GM10266 (cell line): ENCODE measurements around the gene SLC25A44.

Source experiments
- DNase-seq: peaks from one replicate; pipeline ENCODE4 v3.0.0; 2012; ENCODE audit errors: extremely low spot score
- TF ChIP-seq, protein P1 (sequence below): IDR thresholded peaks from 2 replicates; pipeline ENCODE4 v1.5.1; 2012; ENCODE audit warnings: mild to moderate bottlenecking, low read depth; ENCODE audit not compliant: control insufficient read depth, insufficient read depth; ENCODE audit errors: missing control alignments

The SLC25A44 gene

DNA sequence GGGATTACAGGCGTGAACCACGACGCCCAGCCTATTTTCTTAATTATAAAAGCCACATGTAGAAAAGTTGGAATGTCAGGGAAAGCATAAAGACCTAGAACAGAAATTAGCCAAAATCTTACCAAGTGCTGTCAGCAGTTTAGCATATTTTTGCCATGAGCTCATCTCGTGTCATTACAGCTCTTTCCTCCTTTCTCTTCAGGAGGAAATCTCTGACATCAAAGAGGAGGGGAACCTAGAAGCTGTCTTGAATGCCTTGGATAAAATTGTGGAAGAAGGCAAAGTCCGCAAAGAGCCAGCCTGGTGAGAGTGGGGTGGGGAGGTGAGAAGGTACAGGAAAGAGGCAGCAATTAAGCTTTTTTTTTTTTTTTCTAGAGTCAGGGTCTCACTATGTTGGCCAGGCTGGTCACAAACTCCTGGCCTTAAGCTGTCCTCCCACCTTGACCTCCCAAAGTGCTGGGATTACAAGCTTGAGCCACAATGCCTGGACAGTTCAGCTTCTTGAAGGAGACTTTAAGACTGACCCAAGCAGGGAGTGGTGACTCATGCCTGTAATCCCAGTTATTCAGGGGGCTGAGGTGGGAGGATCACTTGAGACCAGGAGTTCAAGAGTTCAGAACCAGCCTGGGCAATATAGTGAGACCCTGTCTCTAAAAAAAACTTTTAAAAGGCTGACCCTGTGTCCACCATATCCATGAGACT, 39.7 kb downstream of the SLC25A44 start:
- TF ChIP-seq, protein P1, sequence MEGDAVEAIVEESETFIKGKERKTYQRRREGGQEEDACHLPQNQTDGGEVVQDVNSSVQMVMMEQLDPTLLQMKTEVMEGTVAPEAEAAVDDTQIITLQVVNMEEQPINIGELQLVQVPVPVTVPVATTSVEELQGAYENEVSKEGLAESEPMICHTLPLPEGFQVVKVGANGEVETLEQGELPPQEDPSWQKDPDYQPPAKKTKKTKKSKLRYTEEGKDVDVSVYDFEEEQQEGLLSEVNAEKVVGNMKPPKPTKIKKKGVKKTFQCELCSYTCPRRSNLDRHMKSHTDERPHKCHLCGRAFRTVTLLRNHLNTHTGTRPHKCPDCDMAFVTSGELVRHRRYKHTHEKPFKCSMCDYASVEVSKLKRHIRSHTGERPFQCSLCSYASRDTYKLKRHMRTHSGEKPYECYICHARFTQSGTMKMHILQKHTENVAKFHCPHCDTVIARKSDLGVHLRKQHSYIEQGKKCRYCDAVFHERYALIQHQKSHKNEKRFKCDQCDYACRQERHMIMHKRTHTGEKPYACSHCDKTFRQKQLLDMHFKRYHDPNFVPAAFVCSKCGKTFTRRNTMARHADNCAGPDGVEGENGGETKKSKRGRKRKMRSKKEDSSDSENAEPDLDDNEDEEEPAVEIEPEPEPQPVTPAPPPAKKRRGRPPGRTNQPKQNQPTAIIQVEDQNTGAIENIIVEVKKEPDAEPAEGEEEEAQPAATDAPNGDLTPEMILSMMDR: no peak
- DNase-seq: no peak

DNA sequence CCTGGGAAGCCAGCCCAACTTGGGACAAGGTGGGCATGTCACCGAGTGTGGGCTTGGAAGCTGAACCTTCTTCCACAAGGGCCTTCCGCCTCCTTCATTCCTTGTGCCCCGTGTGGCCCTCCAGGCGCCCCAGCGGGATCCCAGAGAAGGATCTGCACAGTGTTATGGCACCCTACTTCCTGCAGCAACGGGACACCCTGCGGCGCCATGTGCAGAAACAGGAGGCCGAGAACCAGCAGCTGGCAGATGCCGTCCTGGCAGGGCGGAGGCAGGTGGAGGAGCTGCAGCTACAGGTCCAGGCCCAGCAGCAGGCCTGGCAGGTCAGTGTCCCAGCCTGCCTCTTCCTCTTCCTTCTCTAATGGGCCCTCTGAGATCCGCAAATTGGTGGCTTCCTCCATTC, 42.3 kb downstream of the SLC25A44 start:
- no peak for DNase-seq
- TF ChIP-seq, protein P1: no peak

DNA sequence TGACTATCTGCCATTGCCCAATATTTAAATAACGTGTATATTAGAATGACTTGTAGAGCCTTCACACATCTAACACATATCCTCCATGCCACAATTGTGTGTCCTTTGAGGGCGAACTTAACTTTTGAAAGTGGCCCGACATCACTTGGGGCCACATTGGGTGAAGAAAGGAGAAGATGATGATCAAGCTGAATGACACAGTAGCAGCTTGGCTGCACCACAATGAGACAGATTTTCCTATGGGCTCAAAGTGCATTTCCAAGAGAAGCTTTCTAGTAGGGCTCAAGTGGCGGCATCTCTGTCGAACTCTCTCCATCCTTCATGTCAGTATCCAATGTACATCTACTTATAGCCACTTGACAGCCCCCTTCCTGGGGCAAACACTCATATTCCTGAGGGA, 44.3 kb downstream of the SLC25A44 start:
- TF ChIP-seq, protein P1: no peak
- no peak for DNase-seq

DNA sequence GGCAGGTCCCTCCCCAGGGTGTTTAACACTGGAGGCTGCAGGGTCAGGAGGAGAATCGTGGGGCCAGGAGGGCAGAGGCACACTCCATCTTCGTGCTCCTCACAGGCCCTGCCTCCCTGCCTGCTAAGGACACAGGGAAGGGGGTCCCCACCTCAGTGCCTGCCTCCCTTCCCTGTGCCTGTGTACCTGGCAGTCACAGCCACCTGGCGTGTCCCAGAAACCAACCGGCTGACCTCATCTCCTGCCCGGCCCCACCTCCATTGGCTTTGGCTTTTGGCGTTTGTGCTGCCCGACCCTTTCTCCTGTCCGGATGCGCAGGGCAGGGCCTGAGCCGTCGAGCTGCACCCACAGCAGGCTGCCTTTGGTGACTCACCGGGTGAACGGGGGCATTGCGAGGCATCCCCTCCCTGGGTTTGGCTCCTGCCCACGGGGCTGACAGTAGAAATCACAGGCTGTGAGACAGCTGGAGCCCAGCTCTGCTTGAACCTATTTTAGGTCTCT, 47.5 kb downstream of the SLC25A44 start:
- TF ChIP-seq, protein P1: no peak
- no peak for DNase-seq

DNA sequence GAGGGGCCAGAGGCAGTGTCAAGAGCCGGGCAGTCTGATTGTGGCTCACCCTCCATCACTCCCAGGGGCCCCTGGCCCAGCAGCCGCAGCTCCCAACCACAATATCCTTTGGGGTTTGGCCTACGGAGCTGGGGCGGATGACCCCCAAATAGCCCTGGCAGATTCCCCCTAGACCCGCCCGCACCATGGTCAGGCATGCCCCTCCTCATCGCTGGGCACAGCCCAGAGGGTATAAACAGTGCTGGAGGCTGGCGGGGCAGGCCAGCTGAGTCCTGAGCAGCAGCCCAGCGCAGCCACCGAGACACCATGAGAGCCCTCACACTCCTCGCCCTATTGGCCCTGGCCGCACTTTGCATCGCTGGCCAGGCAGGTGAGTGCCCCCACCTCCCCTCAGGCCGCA, 48.0 kb downstream of the SLC25A44 start, which contains the start of gene BGLAP:
TSS of gene BGLAP (plus strand) at position 259 of the 400 bp plus-strand sequence. CDS start at position 307, 48 bp downstream.
- TF ChIP-seq, protein P1: no peak
- DNase-seq: no peak

DNA sequence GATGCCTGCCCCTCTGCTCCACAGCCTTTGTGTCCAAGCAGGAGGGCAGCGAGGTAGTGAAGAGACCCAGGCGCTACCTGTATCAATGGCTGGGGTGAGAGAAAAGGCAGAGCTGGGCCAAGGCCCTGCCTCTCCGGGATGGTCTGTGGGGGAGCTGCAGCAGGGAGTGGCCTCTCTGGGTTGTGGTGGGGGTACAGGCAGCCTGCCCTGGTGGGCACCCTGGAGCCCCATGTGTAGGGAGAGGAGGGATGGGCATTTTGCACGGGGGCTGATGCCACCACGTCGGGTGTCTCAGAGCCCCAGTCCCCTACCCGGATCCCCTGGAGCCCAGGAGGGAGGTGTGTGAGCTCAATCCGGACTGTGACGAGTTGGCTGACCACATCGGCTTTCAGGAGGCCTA, 48.8 kb downstream of the SLC25A44 start:
- DNase-seq: no peak
- TF ChIP-seq, protein P1: no peak

DNA sequence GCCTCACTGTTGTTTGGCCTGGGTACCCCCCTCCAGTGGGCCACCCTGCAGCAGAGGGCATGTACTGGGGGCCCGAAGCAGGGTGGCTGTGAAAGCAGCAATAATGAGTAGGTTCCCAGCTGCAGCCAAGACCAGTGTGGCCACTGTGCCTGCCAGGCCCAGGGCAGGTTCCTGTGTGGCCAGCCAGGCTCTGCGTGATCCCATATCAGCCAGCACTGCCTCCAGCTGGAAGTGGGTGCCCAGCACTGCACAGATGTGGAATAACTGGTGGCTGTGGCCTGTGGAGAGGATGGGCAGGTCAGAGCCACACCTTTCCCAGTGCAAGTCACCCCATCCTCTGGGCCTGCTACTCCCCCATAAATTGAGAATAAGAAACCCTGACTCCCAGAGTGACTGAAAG, 50.2 kb downstream of the SLC25A44 start:
- TF ChIP-seq, protein P1: no peak
- DNase-seq: no peak
